ENCODE results near the gene GFOD1.

The GFOD1 gene

DNA sequence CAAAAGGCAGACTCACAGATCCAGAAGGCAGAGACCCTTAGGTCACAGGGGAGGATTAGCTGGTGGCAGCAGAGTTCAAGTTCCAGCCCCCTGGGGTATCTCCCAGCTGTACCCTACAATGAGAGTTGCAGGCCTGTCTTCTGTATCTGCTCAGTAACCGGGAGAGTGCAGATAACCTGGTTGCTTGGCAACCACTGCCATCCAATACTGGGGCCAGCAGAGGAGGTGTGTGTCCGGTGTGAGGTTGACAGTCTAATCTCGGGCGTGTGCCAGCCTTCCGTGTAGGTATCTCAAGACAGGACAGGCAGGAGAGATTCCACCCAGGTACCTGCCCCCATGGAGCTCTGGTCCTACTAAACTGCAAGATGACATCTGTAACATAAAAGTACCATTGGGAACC lies 102.4 kb downstream of the GFOD1 start:
- no peak for TF ChIP-seq MAX (IDR thresholded peaks at IDR 0.05)
- no peak for TF ChIP-seq CREB1 (IDR thresholded peaks at IDR 0.05; ENCODE audit: low read depth)
- no peak for TF ChIP-seq TEAD4 (IDR thresholded peaks at IDR 0.05)
- TF ChIP-seq, protein P1, sequence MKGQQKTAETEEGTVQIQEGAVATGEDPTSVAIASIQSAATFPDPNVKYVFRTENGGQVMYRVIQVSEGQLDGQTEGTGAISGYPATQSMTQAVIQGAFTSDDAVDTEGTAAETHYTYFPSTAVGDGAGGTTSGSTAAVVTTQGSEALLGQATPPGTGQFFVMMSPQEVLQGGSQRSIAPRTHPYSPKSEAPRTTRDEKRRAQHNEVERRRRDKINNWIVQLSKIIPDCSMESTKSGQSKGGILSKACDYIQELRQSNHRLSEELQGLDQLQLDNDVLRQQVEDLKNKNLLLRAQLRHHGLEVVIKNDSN (IDR thresholded peaks at IDR 0.05): no peak
- no peak for TF ChIP-seq EP300 (IDR thresholded peaks at IDR 0.05; ENCODE audit: borderline replicate concordance)
- no peak for TF ChIP-seq REST (IDR thresholded peaks at IDR 0.05; ENCODE audit: low read depth)
- TF ChIP-seq RAD21 (IDR thresholded peaks at IDR 0.05; ENCODE audit: low read depth): no peak
- no peak for TF ChIP-seq CEBPB (IDR thresholded peaks at IDR 0.05)
- TF ChIP-seq FOXM1 (IDR thresholded peaks at IDR 0.05; ENCODE audit: borderline replicate concordance, low read depth): no peak
- TF ChIP-seq TCF12 (IDR thresholded peaks at IDR 0.05; ENCODE audit: low read depth): no peak
- TF ChIP-seq NFIC (IDR thresholded peaks at IDR 0.05): no peak
- no peak for TF ChIP-seq EGR1 (IDR thresholded peaks at IDR 0.05)
- no peak for TF ChIP-seq ZBTB7A (IDR thresholded peaks at IDR 0.05; ENCODE audit: low read depth)
- TF ChIP-seq TAF1 (IDR thresholded peaks at IDR 0.05; ENCODE audit: low read depth): no peak
- TF ChIP-seq YY1 (IDR thresholded peaks at IDR 0.05; ENCODE audit: low read depth): no peak

- TF ChIP-seq CREB1 (IDR thresholded peaks at IDR 0.05; ENCODE audit: low read depth): no peak
- TF ChIP-seq MAX (IDR thresholded peaks at IDR 0.05): no peak
- no peak for TF ChIP-seq TEAD4 (IDR thresholded peaks at IDR 0.05)
- TF ChIP-seq RAD21 (IDR thresholded peaks at IDR 0.05; ENCODE audit: low read depth): no peak
- TF ChIP-seq CEBPB (IDR thresholded peaks at IDR 0.05): no peak
- no peak for TF ChIP-seq ZBTB7A (IDR thresholded peaks at IDR 0.05; ENCODE audit: low read depth)
- no peak for TF ChIP-seq FOXM1 (IDR thresholded peaks at IDR 0.05; ENCODE audit: borderline replicate concordance, low read depth)
- TF ChIP-seq YY1 (IDR thresholded peaks at IDR 0.05; ENCODE audit: low read depth): no peak
- TF ChIP-seq TCF12 (IDR thresholded peaks at IDR 0.05; ENCODE audit: low read depth): no peak
- no peak for TF ChIP-seq EP300 (IDR thresholded peaks at IDR 0.05; ENCODE audit: borderline replicate concordance)
- TF ChIP-seq NFIC (IDR thresholded peaks at IDR 0.05): no peak
- TF ChIP-seq, protein P1 (IDR thresholded peaks at IDR 0.05): no peak
- TF ChIP-seq REST (IDR thresholded peaks at IDR 0.05; ENCODE audit: low read depth): no peak
- TF ChIP-seq EGR1 (IDR thresholded peaks at IDR 0.05): no peak
- TF ChIP-seq TAF1 (IDR thresholded peaks at IDR 0.05; ENCODE audit: low read depth): no peak
These were observed 102.9 kb downstream of the GFOD1 start for GRCh38 chr6:13384506-13384905.

GRCh38 chr6:13383328-13384163 lies 103.9 kb downstream of the GFOD1 start:
- peak; percentile 39 for TF ChIP-seq RAD21 (IDR thresholded peaks at IDR 0.05; ENCODE audit: low read depth)
- TF ChIP-seq TCF12 (IDR thresholded peaks at IDR 0.05; ENCODE audit: low read depth): no peak

- TF ChIP-seq CREB1 (IDR thresholded peaks at IDR 0.05; ENCODE audit: low read depth): no peak
- no peak for TF ChIP-seq FOXM1 (IDR thresholded peaks at IDR 0.05; ENCODE audit: borderline replicate concordance, low read depth)
- no peak for TF ChIP-seq EP300 (IDR thresholded peaks at IDR 0.05; ENCODE audit: borderline replicate concordance)
- TF ChIP-seq TAF1 (IDR thresholded peaks at IDR 0.05; ENCODE audit: low read depth): no peak
- TF ChIP-seq MAX (IDR thresholded peaks at IDR 0.05): no peak
- no peak for TF ChIP-seq EGR1 (IDR thresholded peaks at IDR 0.05)
- no peak for TF ChIP-seq CEBPB (IDR thresholded peaks at IDR 0.05)
- no peak for TF ChIP-seq YY1 (IDR thresholded peaks at IDR 0.05; ENCODE audit: low read depth)
- TF ChIP-seq TEAD4 (IDR thresholded peaks at IDR 0.05): no peak
- TF ChIP-seq RAD21 (IDR thresholded peaks at IDR 0.05; ENCODE audit: low read depth): no peak
- no peak for TF ChIP-seq TCF12 (IDR thresholded peaks at IDR 0.05; ENCODE audit: low read depth)
- TF ChIP-seq ZBTB7A (IDR thresholded peaks at IDR 0.05; ENCODE audit: low read depth): no peak
- no peak for TF ChIP-seq NFIC (IDR thresholded peaks at IDR 0.05)
- TF ChIP-seq, protein P1 (IDR thresholded peaks at IDR 0.05): no peak
- TF ChIP-seq REST (IDR thresholded peaks at IDR 0.05; ENCODE audit: low read depth): no peak
These were observed 106.6 kb downstream of the GFOD1 start for GRCh38 chr6:13380761-13381160.
